GM19324 (cell line): Measurements from ENCODE around the gene ILF3.
"Not testable (repeated sequence)": the region's sequence is repeated elsewhere in the genome, so short reads cannot be mapped to it uniquely, and the experiment has no call there.

Source experiments
- ATAC-seq: cut with Tn5 transposase; IDR thresholded peaks from one replicate; pipeline ENCODE4 v1.9.1; 2021; ENCODE audit warnings: mild to moderate bottlenecking, moderate library complexity; ENCODE audit not compliant: unreplicated experiment, low FRiP score

Gene ILF3

GRCh38 chr19:10641248-10641647 lies 12.9 kb upstream of the ILF3 start:
- no peak for ATAC-seq

GRCh38 chr19:10642473-10643171 lies 11.5 kb upstream of the ILF3 start:
- ATAC-seq, result no peak

- no peak for ATAC-seq
Measured at GRCh38 chr19:10643172-10643967, 10.8 kb upstream of the ILF3 start.

GRCh38 chr19:10643968-10644259 lies 10.2 kb upstream of the ILF3 start:
- no peak for ATAC-seq

- ATAC-seq, result no peak
Measured at GRCh38 chr19:10644260-10645007, 9.7 kb upstream of the ILF3 start.

- ATAC-seq, result no peak
Measured at GRCh38 chr19:10646456-10647159, 7.5 kb upstream of the ILF3 start.

GRCh38 chr19:10648360-10648759 lies 5.8 kb upstream of the ILF3 start:
- no peak for ATAC-seq

- ATAC-seq, result no peak
Measured at GRCh38 chr19:10651851-10652250, 2.3 kb upstream of the ILF3 start.

GRCh38 chr19:10653482-10653731 lies 739 bp upstream of the ILF3 start:
- no peak for ATAC-seq

GRCh38 chr19:10654610-10655456 lies 687 bp downstream of the ILF3 start:
- ATAC-seq, result peak; percentile 24

GRCh38 chr19:10655457-10656312 lies 1.5 kb downstream of the ILF3 start:
- no peak for ATAC-seq

GRCh38 chr19:10660346-10660745 lies 6.2 kb downstream of the ILF3 start:
- no peak for ATAC-seq

GRCh38 chr19:10661946-10662345 lies 7.8 kb downstream of the ILF3 start:
- no peak for ATAC-seq

- no peak for ATAC-seq
Measured at GRCh38 chr19:10662384-10663251, 8.5 kb downstream of the ILF3 start.

GRCh38 chr19:10663252-10663563 lies 9.1 kb downstream of the ILF3 start:
- not testable (repeated sequence) for ATAC-seq

- no peak for ATAC-seq
Measured at GRCh38 chr19:10667867-10668266, 13.7 kb downstream of the ILF3 start.

GRCh38 chr19:10669246-10669645 lies 15.1 kb downstream of the ILF3 start:
- ATAC-seq, result no peak

- ATAC-seq, result no peak
Measured at GRCh38 chr19:10670182-10670581, 16.0 kb downstream of the ILF3 start.
